Measurements from ENCODE around the gene CYP1A2.
"Not testable (repeated sequence)": the region's sequence is repeated elsewhere in the genome, so short reads cannot be mapped to it uniquely, and the experiment has no call there.

CYP1A2 gene

GRCh38 chr15:74777769-74778598, 29.3 kb downstream of the CYP1A2 start:
- DNase-seq = no peak

- DNase-seq = no peak
Observed at GRCh38 chr15:74778599-74778970, 29.9 kb downstream of the CYP1A2 start.

GRCh38 chr15:74779162-74779648, 30.6 kb downstream of the CYP1A2 start:
- DNase-seq = no peak

GRCh38 chr15:74780523-74781430, 32.1 kb downstream of the CYP1A2 start:
- DNase-seq = peak; percentile 45

GRCh38 chr15:74781431-74782258, 33.0 kb downstream of the CYP1A2 start, which contains the start of gene CSK:
CSK (plus strand) TSS chr15:74782080; CDS start chr15:74798298, 16,218 bp downstream.
- DNase-seq = peak; percentile 61

GRCh38 chr15:74782259-74783071, 33.8 kb downstream of the CYP1A2 start:
- peak; percentile 58 for DNase-seq

GRCh38 chr15:74783072-74783807, 34.6 kb downstream of the CYP1A2 start:
- DNase-seq = no peak

GRCh38 chr15:74783808-74784175, 35.1 kb downstream of the CYP1A2 start:
- no peak for DNase-seq

- DNase-seq = no peak
Observed at GRCh38 chr15:74784426-74785193, 36.0 kb downstream of the CYP1A2 start.

- DNase-seq = no peak
Observed at GRCh38 chr15:74785194-74786032, 36.8 kb downstream of the CYP1A2 start.

- DNase-seq = not testable (repeated sequence)
Observed at GRCh38 chr15:74786081-74786480, 37.4 kb downstream of the CYP1A2 start.

- no peak for DNase-seq
Observed at GRCh38 chr15:74786551-74787165, 38.0 kb downstream of the CYP1A2 start.

- DNase-seq = peak; percentile 94
Observed at GRCh38 chr15:74787251-74788041, 38.8 kb downstream of the CYP1A2 start.

GRCh38 chr15:74788042-74788682, 39.5 kb downstream of the CYP1A2 start:
- DNase-seq = no peak

- DNase-seq = peak; percentile 37
Observed at GRCh38 chr15:74788683-74789151, 40.1 kb downstream of the CYP1A2 start.

GRCh38 chr15:74789171-74789631, 40.6 kb downstream of the CYP1A2 start:
- DNase-seq = no peak

- DNase-seq = no peak
Observed at GRCh38 chr15:74789741-74790079, 41.1 kb downstream of the CYP1A2 start.

All from stimulated activated naive CD4-positive, alpha-beta T cell treated with Interleukin-2 at 50 U/mL for 16 hours (primary cell).